ENCODE data around the gene BMI1.

GRCh38 chr10:22338185-22338900, 17.4 kb downstream of the BMI1 start:
- TF ChIP-seq CTCF (IDR thresholded peaks at IDR 0.05; ENCODE audit: insufficient read depth, low read length, poor library complexity, severe bottlenecking) = no peak
- TF ChIP-seq EZH2phosphoT487 (conservative IDR thresholded peaks at IDR 0.05; ENCODE audit: low read length) = no peak
